ENCODE measurements around the gene E2F2.

E2F2 gene

DNA sequence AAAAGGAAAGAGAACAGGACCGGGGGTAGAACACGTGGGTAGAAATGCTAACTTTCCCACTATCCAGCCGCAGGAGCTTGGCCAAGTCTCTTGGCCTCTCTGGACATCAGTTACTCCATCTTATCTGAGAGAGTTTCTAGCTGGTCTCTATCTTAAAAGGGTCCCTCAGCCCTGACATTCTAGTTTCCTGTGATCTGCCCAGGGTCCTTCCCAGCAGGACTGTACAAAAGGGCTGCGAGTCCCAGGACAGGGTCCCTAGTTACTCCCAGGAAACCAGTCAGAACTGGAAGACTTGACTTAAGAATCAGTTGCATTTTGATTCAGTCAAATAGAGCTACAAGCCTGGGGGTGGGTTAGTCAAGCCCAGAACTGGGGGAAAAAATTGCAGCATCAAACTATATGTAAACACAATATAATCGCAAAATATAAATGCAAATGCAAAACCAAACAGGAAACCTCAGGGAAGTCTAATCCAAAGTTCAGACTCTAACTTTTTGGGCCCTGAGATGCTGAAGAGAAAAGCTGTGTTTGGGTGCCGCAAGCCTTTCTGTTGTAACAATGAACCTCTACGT is 49.9 kb downstream of the E2F2 start:
- DNase-seq: no peak

DNA sequence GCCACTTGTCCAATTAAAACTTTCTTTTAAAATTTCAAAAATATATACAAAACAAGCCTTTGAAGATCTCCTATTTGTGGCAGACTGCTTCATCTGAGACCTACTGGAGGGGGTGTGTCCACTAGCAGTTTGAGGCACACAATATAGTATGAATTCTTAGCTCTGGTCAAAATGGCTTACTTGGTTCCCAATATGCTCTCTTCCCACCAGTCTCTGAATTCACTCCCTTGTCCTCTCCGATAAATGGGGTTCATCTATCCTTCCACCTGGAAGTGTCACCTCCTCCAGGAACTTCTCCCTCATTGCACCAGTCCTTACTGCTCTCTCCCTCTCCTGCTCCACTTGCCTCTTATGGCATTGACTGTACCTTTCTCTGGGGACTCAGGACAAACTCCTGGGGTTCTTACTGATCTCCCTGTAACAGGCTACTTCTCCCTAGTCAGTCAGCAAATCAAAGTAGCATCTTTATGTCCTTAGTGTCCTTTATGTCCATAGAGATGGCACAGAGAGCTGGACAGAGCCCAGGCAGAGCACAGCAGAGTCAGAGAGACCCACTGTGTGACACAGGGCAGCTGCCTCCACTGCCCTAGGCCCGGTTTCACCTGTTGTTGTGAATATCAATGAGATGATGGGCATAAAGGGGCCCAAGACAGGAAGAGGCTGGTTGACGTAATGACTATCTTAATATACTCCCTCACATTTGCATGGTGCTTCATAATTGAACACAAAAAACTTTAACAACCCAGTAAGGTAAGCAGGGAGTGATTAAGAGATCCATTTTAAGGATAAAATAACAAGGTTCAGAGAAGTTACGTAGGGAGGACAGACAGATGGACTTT is 50.6 kb downstream of the E2F2 start:
- DNase-seq: no peak

DNA sequence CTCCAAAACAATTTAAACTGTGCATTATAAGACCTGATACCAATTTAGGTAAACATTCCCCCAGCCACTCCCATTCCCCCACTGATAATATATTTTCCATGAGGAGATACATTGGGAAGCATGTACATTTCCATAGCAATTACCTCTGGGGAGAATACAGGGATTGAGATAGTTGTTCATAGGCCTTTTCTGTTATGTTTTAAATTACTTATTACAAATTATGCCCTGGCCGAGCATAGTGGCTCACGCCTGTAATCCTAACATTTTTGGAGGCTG is 51.4 kb downstream of the E2F2 start:
- DNase-seq: no peak

DNA sequence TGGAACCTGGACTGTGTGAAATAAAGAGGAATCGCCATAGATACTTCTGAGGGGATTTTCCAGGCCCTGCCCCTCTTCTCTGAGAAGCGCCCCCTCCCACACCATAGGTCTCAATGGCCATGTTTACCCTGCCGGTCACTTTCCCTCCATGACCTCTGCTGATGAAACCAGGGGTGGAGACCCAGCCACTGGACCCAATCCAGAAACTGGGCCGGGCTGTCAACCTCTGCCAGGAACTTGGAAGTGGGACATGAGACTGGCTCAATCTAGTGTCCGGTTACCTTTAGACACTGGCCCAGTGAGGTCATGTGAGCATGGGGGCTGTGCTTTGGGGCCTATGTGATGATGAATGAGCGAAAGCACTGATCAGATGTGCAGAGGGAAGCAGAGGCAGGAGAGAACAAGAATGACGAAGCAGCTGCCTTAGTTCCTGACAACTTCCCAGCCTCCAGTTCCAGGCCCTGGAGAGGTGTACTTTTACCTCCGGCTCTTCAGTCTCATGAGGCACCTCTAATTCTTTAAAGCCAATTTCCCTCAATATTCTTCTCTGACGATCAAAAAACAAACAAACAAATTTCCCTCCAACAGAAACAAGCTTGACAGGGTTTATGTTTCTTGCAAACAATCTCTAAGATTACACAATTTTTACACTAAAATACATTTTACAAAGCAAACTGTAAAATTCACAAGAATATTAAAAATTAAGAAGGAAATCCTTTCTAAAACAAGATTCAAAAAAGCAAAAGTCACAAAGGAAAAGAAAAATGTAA is 52.0 kb downstream of the E2F2 start:
- DNase-seq: no peak

DNA sequence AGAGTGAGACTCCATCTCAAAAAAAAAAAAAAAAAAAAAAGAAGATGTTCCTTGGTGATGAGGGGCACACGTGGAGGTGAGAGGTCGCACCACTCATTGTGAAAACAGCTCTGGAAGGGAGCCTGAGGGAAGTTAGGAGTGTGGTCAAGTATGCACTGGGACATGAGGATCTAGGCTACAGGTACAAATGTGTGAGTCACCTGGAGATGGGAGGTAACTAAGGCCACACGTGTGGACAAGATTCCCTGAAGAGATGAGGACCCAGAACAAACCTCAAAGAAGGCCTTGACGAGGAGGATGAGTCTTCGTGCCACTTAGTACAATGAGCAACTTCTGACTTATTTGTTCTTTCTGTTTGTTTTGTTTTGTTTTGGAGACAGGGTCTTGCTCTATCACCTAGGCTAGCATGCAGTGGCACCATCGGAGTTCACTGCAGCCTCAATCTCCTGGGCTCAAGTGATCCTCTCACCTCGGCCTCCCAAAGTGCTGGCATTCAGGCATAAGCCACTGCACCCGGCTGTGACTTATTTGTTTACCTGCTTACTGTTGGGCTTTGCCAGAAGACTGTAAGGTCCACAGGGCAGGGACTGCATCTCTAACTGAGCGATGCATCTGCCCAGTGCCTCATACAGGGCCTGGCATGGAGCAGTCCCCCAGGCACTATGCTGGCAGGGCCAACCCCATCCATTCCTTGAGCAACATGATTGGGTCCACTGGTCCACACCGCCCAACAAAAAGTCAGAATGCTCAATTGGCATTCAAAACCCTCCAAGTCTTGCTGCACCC is 53.5 kb downstream of the E2F2 start:
- no peak for DNase-seq

DNA sequence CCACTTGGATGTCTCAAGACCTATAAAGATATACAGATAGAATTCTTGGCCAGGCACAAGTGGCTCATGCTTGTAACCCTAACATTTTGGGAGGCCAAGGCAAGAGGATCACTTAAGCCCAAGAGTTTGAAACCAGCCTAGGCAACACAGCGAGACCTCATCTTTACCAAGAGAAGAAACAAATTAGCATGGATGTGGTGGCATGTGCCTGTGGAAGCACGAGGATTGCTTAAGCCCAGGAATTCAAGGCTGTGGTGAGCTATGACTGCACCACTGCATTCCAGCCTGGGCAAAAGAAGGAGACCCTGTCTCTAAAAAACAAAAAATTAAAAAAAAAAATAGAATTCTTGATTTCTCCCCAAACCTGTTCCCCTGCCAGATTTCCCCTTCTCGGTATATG is 55.4 kb downstream of the E2F2 start:
- no peak for DNase-seq

DNA sequence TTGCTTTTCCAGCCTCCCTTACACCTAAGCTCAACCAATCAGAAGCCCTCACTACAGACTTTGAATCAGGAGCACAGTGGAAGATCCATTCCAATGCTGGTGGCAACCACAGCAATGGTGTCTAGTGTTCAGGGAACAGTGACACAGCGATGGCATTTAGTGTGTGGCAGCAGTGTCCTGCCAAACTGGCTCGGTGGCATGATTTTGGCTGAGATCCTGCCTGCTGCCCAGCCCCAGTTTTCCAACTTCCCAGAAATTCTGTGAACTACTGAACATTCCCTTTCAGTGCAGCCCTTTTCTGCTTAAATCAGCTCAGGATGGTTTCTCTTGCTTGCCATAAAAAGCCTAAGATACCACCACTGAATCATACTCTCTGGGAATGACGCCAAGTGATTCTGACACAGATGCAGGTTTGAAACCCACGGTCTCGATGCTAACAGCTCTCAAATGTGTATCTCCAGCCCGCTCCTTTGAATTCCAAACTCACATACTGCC is 55.9 kb downstream of the E2F2 start:
- DNase-seq: no peak

DNA sequence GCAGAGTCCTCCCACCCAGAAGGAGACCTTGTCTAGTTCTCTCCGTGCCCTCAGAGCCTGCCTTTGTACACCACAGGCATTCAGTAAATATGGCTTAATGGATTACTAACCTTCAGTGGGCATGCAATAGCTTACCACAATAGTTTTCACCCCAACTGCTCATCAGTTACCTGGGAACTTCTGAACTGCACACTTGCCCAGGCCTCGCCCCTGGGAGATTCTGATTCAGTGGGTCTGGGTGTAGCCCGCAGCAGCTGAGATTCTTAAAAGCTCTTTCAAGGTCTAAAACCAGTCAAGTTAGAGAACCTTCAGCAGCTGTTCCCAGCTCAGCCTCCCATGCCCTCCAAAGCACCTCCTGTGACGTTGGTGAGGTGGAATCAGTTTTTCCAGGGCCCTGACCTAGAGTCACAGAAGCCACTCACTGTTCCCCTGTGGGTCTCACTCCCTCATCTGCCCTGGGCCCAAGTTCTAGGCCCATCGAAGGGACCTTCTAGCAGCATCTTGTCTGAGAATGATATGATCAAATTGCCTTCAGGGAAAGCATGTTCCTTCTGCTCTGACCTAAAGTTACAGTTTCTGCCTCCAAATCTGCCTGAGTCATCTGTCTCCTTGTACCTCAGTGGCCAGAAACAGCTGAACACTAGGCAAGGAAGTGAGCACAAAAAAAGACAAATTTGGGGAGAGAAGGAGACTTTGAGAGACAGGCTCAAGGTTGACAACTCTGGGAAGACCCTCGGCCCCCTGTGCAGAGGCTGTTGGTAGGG is 57.8 kb downstream of the E2F2 start:
- DNase-seq: no peak

DNA sequence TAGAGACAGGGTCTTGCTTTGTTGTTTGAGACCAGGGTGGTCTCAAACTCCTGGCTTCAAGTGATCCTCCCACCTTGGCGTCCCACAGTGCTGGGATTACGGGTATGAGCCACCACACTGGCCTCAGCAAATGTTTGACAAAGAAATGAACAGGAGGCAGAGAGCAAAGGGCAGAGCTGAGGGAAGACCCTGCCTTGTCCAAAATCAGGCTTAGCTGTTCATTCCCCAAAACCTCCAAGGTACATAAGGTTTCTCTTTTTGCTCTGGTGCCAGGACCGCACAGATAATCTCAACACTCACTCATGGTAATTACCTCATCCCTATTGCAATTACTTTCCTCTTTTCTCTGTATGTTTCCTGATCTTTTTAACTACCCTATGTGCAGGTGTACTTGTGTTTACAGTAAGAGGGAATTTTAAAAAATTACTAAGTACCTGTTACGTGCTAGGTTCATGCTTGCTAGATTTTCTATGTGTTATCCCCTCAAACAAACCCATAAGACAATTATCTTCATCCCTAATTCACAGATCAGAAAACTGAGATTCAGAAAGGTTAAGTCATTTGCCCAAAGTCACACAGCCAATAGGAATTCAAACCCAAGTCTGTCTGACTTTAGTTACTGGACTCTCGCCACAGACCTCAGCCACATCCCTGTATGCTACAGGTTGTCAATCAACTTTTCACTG is 58.5 kb downstream of the E2F2 start:
- no peak for DNase-seq

DNA sequence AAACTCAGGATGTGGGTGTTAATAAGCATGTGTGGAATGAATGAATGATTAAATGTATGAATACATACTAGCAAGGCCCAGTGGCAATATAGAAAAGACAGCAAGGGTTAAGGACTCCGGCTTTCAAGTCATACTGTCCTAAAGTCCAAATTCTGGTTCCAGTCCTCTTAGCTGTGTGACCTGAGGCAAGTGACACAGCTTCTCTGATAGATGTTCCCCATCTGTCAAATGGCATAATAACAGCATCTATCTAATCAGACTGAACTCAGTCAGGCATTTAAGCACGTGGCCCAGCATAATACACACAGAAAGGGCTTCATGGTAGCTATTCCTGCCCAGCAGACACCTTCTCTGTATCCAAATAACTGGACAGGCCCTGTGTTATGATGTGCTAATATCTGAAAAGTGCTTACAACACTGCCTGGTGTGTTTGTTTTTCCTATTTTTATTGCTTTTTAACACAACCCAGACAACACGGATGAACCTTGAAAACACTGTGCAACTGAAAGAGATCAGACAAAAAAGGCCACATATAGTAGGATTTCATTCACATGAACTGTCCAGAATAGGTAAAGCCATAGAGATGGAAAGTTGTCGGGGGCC is 59.5 kb downstream of the E2F2 start:
- no peak for DNase-seq

DNA sequence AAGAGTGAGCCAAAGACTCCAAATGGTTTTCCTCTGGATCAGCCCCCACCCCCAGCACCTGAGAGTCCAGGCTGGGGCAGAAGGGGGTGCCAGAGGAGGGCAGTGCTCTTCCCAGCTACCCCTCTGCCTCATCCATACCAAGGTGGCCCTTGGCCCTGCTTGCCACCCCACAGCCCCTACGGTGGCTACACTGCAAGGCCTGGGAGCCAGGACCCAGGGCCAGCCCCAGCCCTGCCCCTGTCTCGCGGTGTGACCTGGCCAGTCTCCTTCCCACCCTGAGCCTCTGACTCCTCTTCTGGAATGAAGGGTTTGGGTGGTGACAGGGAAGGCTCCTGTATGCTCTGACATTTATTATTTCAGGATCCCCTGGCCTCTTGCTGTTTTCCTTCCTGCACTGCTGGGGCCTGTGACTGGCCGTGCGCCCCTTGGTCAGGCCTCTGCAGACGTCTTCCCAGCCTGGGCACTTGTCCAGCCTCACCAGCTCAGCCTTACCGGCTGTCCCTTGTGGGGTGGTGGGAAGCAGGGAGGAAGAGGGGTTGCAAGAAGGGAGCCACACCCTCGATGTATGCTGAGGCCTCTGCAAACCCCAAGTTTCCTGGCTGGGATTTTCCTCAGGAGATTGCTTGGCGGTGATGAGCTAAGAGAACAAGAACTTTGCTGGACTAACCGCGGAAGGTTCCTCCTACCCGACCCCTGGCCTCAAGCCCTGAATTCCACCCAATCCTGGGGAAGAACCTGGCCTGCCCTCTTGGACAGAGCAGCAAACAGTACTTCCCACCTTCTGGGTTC is 60.6 kb downstream of the E2F2 start:
- no peak for DNase-seq

DNA sequence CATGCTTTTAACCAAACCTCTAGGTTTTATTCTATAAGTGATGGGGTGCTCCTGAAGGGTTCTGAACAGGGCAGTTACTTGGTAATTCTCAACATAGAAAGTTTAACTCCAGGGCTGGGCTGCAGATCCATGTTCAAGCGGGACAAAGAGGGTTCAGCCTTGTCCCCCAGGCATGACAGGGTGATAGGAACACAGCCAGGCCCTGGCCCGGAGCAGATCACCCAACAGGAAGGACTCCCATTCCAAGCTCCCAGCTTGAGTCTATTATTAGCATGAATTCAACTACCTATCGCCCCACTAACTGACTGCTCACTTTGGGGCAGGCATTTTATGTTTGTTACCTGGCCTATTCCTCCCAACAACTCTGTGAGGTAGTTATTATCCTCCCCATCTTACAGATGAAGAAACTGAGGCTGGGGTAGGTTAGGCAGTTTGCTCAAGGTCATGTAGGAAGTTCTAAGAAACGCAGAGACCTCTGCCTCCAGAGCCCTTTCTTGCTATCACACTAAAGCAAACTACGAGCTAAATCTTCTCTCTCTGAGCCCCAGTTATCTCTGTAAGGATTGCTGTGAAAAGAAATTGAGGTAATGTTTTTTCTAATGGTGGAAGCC is 61.6 kb downstream of the E2F2 start:
- no peak for DNase-seq

DNA sequence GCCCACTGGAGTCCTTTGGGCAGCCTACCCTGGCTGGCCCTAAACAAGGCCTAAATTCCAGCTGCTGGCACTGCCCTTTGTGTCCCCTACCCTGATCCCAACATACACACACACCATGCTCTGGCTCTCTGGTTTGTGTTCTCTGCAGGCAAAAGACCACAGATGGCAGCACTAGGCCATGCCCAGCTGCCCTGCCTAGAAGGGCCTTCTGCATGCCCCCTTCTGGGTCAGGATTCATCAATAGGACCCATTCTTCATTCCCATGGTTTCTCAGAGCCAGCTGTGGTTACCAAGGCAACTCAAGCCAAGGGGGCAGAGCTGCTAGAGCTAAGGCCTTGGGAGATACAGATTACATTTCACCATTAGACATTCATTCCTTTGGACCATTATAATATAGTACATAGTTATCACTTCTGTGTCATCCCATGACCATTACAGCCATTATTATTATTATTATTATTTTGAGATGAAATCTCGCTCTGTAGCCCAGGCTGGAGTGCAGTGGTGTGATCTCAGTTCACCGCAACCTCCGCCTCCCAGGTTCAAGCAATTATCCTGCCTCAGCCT is 64.5 kb downstream of the E2F2 start:
- no peak for DNase-seq

DNA sequence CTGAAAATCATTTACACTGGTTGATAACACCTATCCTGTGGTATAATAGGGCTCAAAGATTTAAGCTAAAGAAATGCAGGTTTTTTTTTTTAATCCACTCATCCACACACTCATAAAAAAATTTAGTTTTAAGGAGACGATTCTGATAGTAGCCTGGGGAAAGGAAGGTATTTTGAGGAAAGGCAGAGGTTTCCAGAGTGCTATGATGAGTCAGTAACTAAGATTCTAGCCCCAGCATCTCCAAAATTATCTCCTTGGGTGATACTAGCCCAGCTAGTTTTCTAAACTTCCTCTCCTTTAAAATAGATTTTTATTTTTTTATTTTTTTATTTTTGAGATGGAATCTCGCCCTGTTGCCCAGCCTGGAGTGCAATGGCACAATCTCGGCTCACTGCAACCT is 67.7 kb downstream of the E2F2 start:
- no peak for DNase-seq

DNA sequence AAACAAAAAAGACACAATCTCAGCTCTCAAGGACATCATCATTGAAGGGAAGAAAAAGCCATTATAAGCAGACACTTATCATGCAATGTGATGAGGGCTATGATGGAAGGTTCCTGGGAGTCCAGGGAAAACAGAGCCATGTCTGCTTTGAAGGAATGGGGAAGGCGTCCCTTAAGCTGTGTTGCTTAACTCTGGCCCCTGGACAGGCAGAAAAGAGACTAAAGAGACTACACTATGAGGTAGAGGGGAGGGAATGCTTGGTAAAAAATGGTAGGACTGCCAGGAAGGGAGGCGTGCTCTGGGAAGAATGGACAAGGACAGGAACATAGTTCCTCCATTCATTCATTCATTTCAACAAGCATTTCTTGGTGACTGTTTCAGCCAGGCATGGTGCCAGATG is 68.3 kb downstream of the E2F2 start:
- DNase-seq: no peak

DNA sequence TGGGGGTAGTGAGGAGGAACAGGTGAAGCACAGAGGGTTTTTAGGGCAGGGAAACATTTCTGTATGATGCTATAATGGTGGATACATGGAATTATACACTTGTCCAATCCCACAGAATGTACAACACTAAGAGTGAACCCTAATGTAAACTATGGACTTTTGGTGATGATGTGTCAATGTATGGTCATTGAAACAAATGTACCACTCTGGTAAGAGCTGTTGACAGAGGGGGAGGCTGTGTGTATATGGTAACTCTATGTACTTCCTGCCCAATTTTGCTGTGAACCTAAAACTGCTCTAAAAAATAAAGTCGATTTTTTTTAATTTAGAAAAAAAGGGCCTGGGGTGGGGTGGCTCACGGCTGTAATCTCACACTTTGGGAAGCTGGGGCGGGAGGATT is 70.0 kb downstream of the E2F2 start:
- DNase-seq: no peak

DNA sequence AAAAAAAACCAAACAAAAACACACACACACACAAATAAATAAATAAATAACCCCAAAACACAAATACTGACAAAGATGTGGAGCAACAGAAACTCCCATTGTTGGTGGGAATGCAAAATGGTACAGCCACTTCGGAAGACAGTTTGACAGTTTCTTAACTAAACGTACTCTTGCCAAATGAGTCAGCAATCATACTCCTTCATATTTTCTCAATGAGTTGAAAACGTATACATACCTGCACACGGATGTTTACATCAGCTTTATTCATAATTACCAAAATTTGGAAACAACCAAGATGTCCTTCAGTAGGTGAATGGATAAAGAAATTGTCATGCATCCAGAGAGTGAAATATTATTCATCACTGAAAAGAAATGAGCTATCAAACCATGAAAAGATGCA is 70.5 kb downstream of the E2F2 start:
- DNase-seq: no peak

DNA sequence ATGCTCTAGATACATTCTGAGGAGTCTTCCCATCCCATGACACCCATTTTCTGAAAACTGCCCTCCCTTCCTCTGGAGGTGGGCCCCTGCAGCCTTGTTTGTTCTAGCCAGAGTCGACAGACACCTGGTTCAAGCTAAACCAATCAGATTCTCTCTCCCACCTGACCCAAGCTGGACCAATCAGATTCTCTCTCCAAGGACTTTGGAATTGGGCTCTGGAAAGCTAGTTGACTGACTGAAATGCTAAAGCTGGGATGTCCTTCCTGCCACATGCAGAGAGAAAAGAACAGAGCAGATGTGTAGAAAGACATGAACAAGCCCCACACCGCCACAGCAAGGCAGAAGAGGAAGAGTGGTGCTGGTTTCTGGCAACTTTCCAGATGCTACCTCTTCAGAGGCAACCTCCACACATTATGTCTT is 71.7 kb downstream of the E2F2 start:
- DNase-seq: no peak

Data from activated CD8-positive, alpha-beta memory T cell treated with anti-CD3 and anti-CD28 coated beads, Interleukin-2, amount 50 U/mL, for 4 hours (primary cell).